ENCODE measurements around the gene DNM2. TPM values are rescaled to one million over a fixed set of nuclear protein-coding genes. Genes with fewer than 3 reads are reported as not detected.

The DNM2 gene
- total and polyA plus RNA-seq, 9 of the 15 experiments (the other 6 are each of a cell fraction or from before 2014, with no cell fraction given) = 2.2 to 161 (median 72.6) TPM

- TF ChIP-seq HINFP (tag; conservative IDR thresholded peaks at IDR 0.05; ENCODE audit: low read depth) (no peak), YY1 (IDR thresholded peaks at IDR 0.05; ENCODE audit: borderline replicate concordance in 1 of 3, control insufficient read depth in 1 of 3, extremely low read depth in 1 of 3, insufficient read depth in 3 of 3, insufficient read length in 1 of 3, insufficient replicate concordance in 2 of 3, low read depth in 1 of 3, low read length in 2 of 3) (peak; percentile 29 to 86 (median 45)), TAL1 (IDR thresholded peaks at IDR 0.05) (peak; percentile 86), CCNT2 (IDR thresholded peaks at IDR 0.05; ENCODE audit: borderline replicate concordance, extremely low read depth, insufficient read length, low read depth, low read length) (peak; percentile 31), ZHX1 (conservative IDR thresholded peaks at IDR 0.05; ENCODE audit: low read length) (no peak), MGA (IDR thresholded peaks at IDR 0.05) (peak; percentile 63; the same call in 1 of the 2 replicates), POLR2AphosphoS5 (IDR thresholded peaks at IDR 0.05; ENCODE audit: control insufficient read depth, insufficient read depth, low read depth, low read length) (peak; percentile 37; the same call in 1 of the 2 replicates), EP400 (IDR thresholded peaks at IDR 0.05) (peak; percentile 58)
These were observed 121.5 kb downstream of the DNM2 start (continued) for GRCh38 chr19:10839114-10840050.
